HEK293 (cell line): ENCODE data around the gene TAPBPL.

Experiments
- IKZF3 ChIP-seq: fragments of 450-650 bp; IDR thresholded peaks from 2 replicates; pipeline ENCODE4 v1.5.0; 2018; ENCODE audit warnings: missing biosample characterization, mild to moderate bottlenecking, missing genetic modification characterization, moderate library complexity
- PRDM10 ChIP-seq: fragments of 450-650 bp; formaldehyde crosslinking; IDR thresholded peaks from 2 replicates; pipeline ENCODE4 v1.5.1; 2016; ENCODE audit warnings: missing biosample characterization, missing genetic modification characterization
- SALL2 ChIP-seq: fragments of 450-650 bp; formaldehyde crosslinking; IDR thresholded peaks from 2 replicates; pipeline ENCODE4 v1.5.0; 2017; ENCODE audit warnings: missing biosample characterization, mild to moderate bottlenecking, missing genetic modification characterization, borderline replicate concordance
- SCRT1 ChIP-seq: fragments of 450-650 bp; formaldehyde crosslinking; IDR thresholded peaks from 2 replicates; pipeline ENCODE4 v1.5.1; 2016; ENCODE audit warnings: missing biosample characterization, missing genetic modification characterization, borderline replicate concordance
- TCF7L2 ChIP-seq: IDR thresholded peaks from 2 replicates; pipeline ENCODE4 v1.6.1; 2011; ENCODE audit warnings: low read depth, mild to moderate bottlenecking, inconsistent platforms, low read length, moderate library complexity, borderline replicate concordance
- TRIM28 ChIP-seq: IDR thresholded peaks from 2 replicates; pipeline ENCODE4 v1.6.1; 2011; ENCODE audit warnings: low read length, control low read depth, borderline replicate concordance
- ZFP69B ChIP-seq: fragments of 450-650 bp; formaldehyde crosslinking; IDR thresholded peaks from 2 replicates; pipeline ENCODE4 v1.5.1; 2016; ENCODE audit warnings: missing biosample characterization, missing genetic modification characterization
- ZNF211 ChIP-seq: fragments of 450-650 bp; formaldehyde crosslinking; IDR thresholded peaks from 2 replicates; pipeline ENCODE4 v1.5.1; 2016; ENCODE audit warnings: low read depth, missing biosample characterization, missing genetic modification characterization
- ZNF24 ChIP-seq: fragments of 450-650 bp; formaldehyde crosslinking; IDR thresholded peaks from 2 replicates; pipeline ENCODE4 v1.5.1; 2016; ENCODE audit warnings: missing biosample characterization, missing genetic modification characterization
- ZNF274 ChIP-seq, 2 experiments: fragments of 200-500 bp in 1 of 2; fragments of 450-650 bp in 1 of 2; sonication (Bioruptor generic) in 1 of 2; formaldehyde crosslinking in 1 of 2; IDR thresholded peaks; 2 replicates each; pipeline versions ENCODE4 v1.5.1 to v1.6.1; 2014 to 2016; ENCODE audit warnings: borderline replicate concordance in 1 of 2, inconsistent platforms in 1 of 2, low read length in 1 of 2, missing biosample characterization in 1 of 2, missing genetic modification characterization in 1 of 2
- ZSCAN4 ChIP-seq: fragments of 450-650 bp; formaldehyde crosslinking; IDR thresholded peaks from 2 replicates; pipeline ENCODE4 v1.5.1; 2017; ENCODE audit warnings: missing biosample characterization, missing genetic modification characterization
- TF ChIP-seq, protein P1 (sequence below): fragments of 450-650 bp; formaldehyde crosslinking; IDR thresholded peaks from 2 replicates; pipeline ENCODE4 v1.5.1; 2017; ENCODE audit warnings: missing biosample characterization, mild to moderate bottlenecking, missing genetic modification characterization, moderate library complexity
- TF ChIP-seq, protein P2 (sequence below): fragments of 450-650 bp; formaldehyde crosslinking; IDR thresholded peaks from 2 replicates; pipeline ENCODE4 v1.5.1; 2016; ENCODE audit warnings: missing biosample characterization, missing genetic modification characterization
- TF ChIP-seq, protein P3 (sequence below): fragments of 450-650 bp; formaldehyde crosslinking; IDR thresholded peaks from 2 replicates; pipeline ENCODE4 v1.5.1; 2016; ENCODE audit warnings: missing biosample characterization, missing genetic modification characterization

Gene TAPBPL

GRCh38 chr12:6430124-6430989, 21.5 kb upstream of the TAPBPL start (continued):
- TF ChIP-seq, protein P1, sequence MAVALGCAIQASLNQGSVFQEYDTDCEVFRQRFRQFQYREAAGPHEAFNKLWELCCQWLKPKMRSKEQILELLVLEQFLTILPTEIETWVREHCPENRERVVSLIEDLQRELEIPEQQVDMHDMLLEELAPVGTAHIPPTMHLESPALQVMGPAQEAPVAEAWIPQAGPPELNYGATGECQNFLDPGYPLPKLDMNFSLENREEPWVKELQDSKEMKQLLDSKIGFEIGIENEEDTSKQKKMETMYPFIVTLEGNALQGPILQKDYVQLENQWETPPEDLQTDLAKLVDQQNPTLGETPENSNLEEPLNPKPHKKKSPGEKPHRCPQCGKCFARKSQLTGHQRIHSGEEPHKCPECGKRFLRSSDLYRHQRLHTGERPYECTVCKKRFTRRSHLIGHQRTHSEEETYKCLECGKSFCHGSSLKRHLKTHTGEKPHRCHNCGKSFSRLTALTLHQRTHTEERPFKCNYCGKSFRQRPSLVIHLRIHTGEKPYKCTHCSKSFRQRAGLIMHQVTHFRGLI (tag by site-specific recombination): peak; percentile 26; the same call in 1 of the 2 replicates
- TF ChIP-seq TCF7L2 (no peak), ZNF211 (tag by site-specific recombination) (no peak), ZNF24 (tag by site-specific recombination) (peak; percentile 56; the same call in 1 of the 2 replicates), SCRT1 (no peak), PRDM10 (peak; percentile 63), ZFP69B (tag by site-specific recombination) (no peak; the same call in 1 of the 2 replicates), ZNF274 (IDR thresholded peaks at IDR 0.05; ENCODE audit: low read length) (no peak), ZNF274 (tag by site-specific recombination; IDR thresholded peaks at IDR 0.05; ENCODE audit: borderline replicate concordance) (no peak), ZSCAN4 (peak; percentile 42), TRIM28 (peak; percentile 72), SALL2 (tag by site-specific recombination) (no peak), IKZF3 (tag by site-specific recombination) (no peak)
- TF ChIP-seq, protein P2, sequence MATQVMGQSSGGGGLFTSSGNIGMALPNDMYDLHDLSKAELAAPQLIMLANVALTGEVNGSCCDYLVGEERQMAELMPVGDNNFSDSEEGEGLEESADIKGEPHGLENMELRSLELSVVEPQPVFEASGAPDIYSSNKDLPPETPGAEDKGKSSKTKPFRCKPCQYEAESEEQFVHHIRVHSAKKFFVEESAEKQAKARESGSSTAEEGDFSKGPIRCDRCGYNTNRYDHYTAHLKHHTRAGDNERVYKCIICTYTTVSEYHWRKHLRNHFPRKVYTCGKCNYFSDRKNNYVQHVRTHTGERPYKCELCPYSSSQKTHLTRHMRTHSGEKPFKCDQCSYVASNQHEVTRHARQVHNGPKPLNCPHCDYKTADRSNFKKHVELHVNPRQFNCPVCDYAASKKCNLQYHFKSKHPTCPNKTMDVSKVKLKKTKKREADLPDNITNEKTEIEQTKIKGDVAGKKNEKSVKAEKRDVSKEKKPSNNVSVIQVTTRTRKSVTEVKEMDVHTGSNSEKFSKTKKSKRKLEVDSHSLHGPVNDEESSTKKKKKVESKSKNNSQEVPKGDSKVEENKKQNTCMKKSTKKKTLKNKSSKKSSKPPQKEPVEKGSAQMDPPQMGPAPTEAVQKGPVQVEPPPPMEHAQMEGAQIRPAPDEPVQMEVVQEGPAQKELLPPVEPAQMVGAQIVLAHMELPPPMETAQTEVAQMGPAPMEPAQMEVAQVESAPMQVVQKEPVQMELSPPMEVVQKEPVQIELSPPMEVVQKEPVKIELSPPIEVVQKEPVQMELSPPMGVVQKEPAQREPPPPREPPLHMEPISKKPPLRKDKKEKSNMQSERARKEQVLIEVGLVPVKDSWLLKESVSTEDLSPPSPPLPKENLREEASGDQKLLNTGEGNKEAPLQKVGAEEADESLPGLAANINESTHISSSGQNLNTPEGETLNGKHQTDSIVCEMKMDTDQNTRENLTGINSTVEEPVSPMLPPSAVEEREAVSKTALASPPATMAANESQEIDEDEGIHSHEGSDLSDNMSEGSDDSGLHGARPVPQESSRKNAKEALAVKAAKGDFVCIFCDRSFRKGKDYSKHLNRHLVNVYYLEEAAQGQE: no peak
- TF ChIP-seq, protein P3, sequence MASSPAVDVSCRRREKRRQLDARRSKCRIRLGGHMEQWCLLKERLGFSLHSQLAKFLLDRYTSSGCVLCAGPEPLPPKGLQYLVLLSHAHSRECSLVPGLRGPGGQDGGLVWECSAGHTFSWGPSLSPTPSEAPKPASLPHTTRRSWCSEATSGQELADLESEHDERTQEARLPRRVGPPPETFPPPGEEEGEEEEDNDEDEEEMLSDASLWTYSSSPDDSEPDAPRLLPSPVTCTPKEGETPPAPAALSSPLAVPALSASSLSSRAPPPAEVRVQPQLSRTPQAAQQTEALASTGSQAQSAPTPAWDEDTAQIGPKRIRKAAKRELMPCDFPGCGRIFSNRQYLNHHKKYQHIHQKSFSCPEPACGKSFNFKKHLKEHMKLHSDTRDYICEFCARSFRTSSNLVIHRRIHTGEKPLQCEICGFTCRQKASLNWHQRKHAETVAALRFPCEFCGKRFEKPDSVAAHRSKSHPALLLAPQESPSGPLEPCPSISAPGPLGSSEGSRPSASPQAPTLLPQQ (tag by site-specific recombination): peak; percentile 48
